HG03280 (cell line): ENCODE data around the gene FHOD3.
"Not testable (repeated sequence)": the region's sequence is repeated elsewhere in the genome, so short reads cannot be mapped to it uniquely, and the experiment has no call there.

ENCODE experiments used
- ATAC-seq: cut with Tn5 transposase; IDR thresholded peaks from one replicate; pipeline ENCODE4 v1.9.1; 2021; ENCODE audit warnings: mild to moderate bottlenecking, moderate library complexity; ENCODE audit not compliant: unreplicated experiment

FHOD3 gene

GRCh38 chr18:36535202-36535935, 237.9 kb downstream of the FHOD3 start:
- ATAC-seq: no peak

- no peak for ATAC-seq
These were observed 238.9 kb downstream of the FHOD3 start for GRCh38 chr18:36536426-36536825.

- ATAC-seq: no peak
These were observed 239.8 kb downstream of the FHOD3 start for GRCh38 chr18:36537289-36537688.

- no peak for ATAC-seq
These were observed 242.2 kb downstream of the FHOD3 start for GRCh38 chr18:36539674-36540231.

GRCh38 chr18:36543030-36543429, 245.5 kb downstream of the FHOD3 start:
- ATAC-seq: no peak

GRCh38 chr18:36543991-36544725, 246.6 kb downstream of the FHOD3 start:
- no peak for ATAC-seq

- no peak for ATAC-seq
These were observed 248.4 kb downstream of the FHOD3 start for GRCh38 chr18:36545821-36546427.

- no peak for ATAC-seq
These were observed 249.4 kb downstream of the FHOD3 start for GRCh38 chr18:36546876-36547275.

GRCh38 chr18:36547544-36547943, 250.0 kb downstream of the FHOD3 start:
- no peak for ATAC-seq

GRCh38 chr18:36551274-36551673, 253.8 kb downstream of the FHOD3 start:
- ATAC-seq: not testable (repeated sequence)

- no peak for ATAC-seq
These were observed 260.7 kb downstream of the FHOD3 start for GRCh38 chr18:36558234-36558633.

GRCh38 chr18:36559149-36559857, 261.8 kb downstream of the FHOD3 start:
- ATAC-seq: no peak

GRCh38 chr18:36560187-36560586, 262.7 kb downstream of the FHOD3 start:
- ATAC-seq: no peak

GRCh38 chr18:36561046-36561445, 263.5 kb downstream of the FHOD3 start:
- ATAC-seq: no peak

- no peak for ATAC-seq
These were observed 267.3 kb downstream of the FHOD3 start for GRCh38 chr18:36564841-36565240.

- no peak for ATAC-seq
These were observed 270.3 kb downstream of the FHOD3 start for GRCh38 chr18:36567800-36568199.

- ATAC-seq: no peak
These were observed 271.0 kb downstream of the FHOD3 start for GRCh38 chr18:36568487-36568886.

GRCh38 chr18:36572135-36572856, 274.8 kb downstream of the FHOD3 start:
- ATAC-seq: no peak

- ATAC-seq: no peak
These were observed 278.8 kb downstream of the FHOD3 start for GRCh38 chr18:36576339-36576738.
